Stimulated activated CD8-positive, alpha-beta memory T cell treated with anti-CD3 and anti-CD28 coated beads, Interleukin-4, amount 100 ng/mL, for 1 hour (primary cell): ENCODE measurements around the gene CADPS.

Source experiments
- DNase-seq, 2 donors: peaks; one replicate each; pipeline ENCODE4 v3.0.0-alpha.2; 2020; ENCODE audit warnings: low read depth in 2 of 2, low spot score in 1 of 2

Gene CADPS

GRCh38 chr3:62696011-62696410 is 179.2 kb downstream of the CADPS start:
- no peak for DNase-seq

GRCh38 chr3:62688812-62689211 is 186.4 kb downstream of the CADPS start:
- DNase-seq = no peak

- DNase-seq = no peak
Measured at GRCh38 chr3:62688050-62688449, 187.2 kb downstream of the CADPS start.

GRCh38 chr3:62686503-62687294 is 188.5 kb downstream of the CADPS start:
- DNase-seq = no peak

- DNase-seq = no peak
Measured at GRCh38 chr3:62682826-62683225, 192.4 kb downstream of the CADPS start.

GRCh38 chr3:62679988-62680387 is 195.2 kb downstream of the CADPS start:
- no peak for DNase-seq

GRCh38 chr3:62678841-62679240 is 196.4 kb downstream of the CADPS start:
- DNase-seq = no peak

- DNase-seq = no peak
Measured at GRCh38 chr3:62677926-62678325, 197.3 kb downstream of the CADPS start.

GRCh38 chr3:62676689-62677271 is 198.4 kb downstream of the CADPS start:
- DNase-seq = no peak

GRCh38 chr3:62675492-62675891 is 199.7 kb downstream of the CADPS start:
- DNase-seq = no peak

GRCh38 chr3:62672988-62673313 is 202.3 kb downstream of the CADPS start:
- DNase-seq = no peak

GRCh38 chr3:62672270-62672987 is 202.8 kb downstream of the CADPS start:
- no peak for DNase-seq

- no peak for DNase-seq
Measured at GRCh38 chr3:62670351-62670750, 204.9 kb downstream of the CADPS start.

GRCh38 chr3:62669161-62669560 is 206.1 kb downstream of the CADPS start:
- no peak for DNase-seq

- DNase-seq = no peak
Measured at GRCh38 chr3:62667714-62668113, 207.5 kb downstream of the CADPS start.

- DNase-seq = no peak
Measured at GRCh38 chr3:62665627-62666437, 209.4 kb downstream of the CADPS start.

GRCh38 chr3:62662677-62663076 is 212.5 kb downstream of the CADPS start:
- no peak for DNase-seq

- no peak for DNase-seq
Measured at GRCh38 chr3:62659660-62660059, 215.6 kb downstream of the CADPS start.

GRCh38 chr3:62655691-62656063 is 219.5 kb downstream of the CADPS start:
- DNase-seq = no peak

GRCh38 chr3:62655056-62655690 is 220.0 kb downstream of the CADPS start:
- DNase-seq = no peak

GRCh38 chr3:62653796-62654195 is 221.4 kb downstream of the CADPS start:
- no peak for DNase-seq
